ENCODE results near the gene TPR.

DNA sequence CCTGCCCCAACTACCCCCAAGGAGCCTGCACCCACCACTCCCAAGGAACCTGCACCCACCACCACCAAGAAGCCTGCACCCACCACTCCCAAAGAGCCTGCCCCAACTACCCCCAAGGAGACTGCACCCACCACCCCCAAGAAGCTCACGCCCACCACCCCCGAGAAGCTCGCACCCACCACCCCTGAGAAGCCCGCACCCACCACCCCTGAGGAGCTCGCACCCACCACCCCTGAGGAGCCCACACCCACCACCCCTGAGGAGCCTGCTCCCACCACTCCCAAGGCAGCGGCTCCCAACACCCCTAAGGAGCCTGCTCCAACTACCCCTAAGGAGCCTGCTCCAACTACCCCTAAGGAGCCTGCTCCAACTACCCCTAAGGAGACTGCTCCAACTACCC is 67.6 kb downstream of the TPR start:
- TF ChIP-seq SIN3A (IDR thresholded peaks at IDR 0.05; ENCODE audit: borderline replicate concordance, insufficient read depth, low read length) = no peak
- TF ChIP-seq POLR2AphosphoS5 (IDR thresholded peaks at IDR 0.05; ENCODE audit: low read depth, low read length) = no peak
- no peak for TF ChIP-seq REST (IDR thresholded peaks at IDR 0.05; ENCODE audit: insufficient read depth in 1 of 2, low read depth in 2 of 2, low read length in 2 of 2)
- TF ChIP-seq TAF1 (IDR thresholded peaks at IDR 0.05; ENCODE audit: borderline replicate concordance, insufficient read depth, low read length) = no peak
